HG02870 (cell line): ENCODE results near the gene TRIM15.
"Not testable (repeated sequence)": the region's sequence is repeated elsewhere in the genome, so short reads cannot be mapped to it uniquely, and the experiment has no call there.

ENCODE experiments used
- ATAC-seq: cut with Tn5 transposase; IDR thresholded peaks from one replicate; pipeline ENCODE4 v1.9.1; 2021; ENCODE audit warnings: mild to moderate bottlenecking, moderate library complexity; ENCODE audit not compliant: unreplicated experiment

Gene TRIM15

DNA sequence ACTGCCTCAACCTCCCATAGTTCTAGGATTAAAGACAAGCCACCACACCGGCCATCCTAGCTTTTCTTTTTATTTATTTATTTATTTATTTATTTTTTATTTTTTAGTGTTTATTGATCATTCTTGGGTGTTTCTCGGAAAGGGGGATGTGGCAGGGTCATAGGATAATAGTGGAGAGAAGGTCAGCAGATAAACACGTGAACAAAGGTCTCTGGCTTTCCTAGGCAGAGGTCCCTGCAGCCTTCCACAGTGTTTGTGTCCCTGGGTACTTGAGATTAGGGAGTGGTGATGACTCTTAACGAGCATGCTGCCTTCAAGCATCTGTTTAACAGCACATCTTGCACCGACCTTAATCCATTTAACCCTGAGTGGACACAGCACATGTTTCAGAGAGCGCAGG is 58.0 kb downstream of the TRIM15 start:
- not testable (repeated sequence) for ATAC-seq

DNA sequence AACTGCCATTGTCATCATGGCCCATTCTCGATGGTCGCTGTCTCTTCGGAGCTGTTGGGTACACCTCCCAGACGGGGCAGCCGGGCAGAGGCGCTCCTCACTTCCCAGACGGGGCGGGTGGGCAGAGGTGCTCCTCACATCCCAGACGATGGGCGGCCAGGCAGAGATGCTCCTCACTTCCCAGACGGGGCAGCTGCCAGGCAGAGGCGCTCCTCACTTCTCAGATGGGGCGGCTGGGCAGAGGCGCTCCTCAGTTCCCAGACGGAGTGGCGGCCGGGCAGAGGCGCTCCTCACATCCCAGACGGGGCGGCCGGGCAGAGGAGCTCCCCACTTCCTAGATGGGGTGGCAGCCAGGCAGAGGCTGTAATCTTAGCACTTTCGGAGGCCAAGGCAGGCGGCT is 58.6 kb downstream of the TRIM15 start:
- ATAC-seq = not testable (repeated sequence)
